Measurements from ENCODE around the gene PTGES.

Gene PTGES

GRCh38 chr9:129740666-129741464 is 12.0 kb downstream of the PTGES start:
- DNase-seq (ENCODE audit: low read depth): no peak

DNA sequence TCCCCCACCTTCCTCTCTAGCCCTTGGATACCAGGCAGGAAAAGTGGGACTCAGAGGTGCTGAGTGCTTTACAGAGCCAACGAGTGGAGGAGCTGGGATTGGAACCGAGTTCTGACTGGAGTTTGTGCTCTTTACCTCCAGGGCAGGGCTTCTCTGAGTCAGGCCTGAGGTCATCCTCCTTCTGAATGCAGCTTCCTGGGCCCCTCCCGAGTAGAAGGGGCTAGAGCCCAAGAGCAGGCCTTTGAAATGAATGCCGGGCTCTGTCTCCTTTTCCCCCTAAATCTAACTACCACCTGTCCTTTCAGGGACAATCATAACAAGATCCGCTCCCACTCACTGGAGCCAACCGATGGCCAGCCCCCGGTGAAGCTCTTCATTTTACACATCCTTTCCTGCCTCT is 12.7 kb downstream of the PTGES start:
- no peak for DNase-seq (ENCODE audit: low read depth)

- DNase-seq (ENCODE audit: low read depth): no peak
These were observed 13.4 kb downstream of the PTGES start for GRCh38 chr9:129739432-129739831.

GRCh38 chr9:129737479-129738274 is 15.2 kb downstream of the PTGES start:
- peak; percentile 82 for DNase-seq (ENCODE audit: low read depth)

- no peak for DNase-seq (ENCODE audit: low read depth)
These were observed 16.5 kb downstream of the PTGES start for GRCh38 chr9:129736334-129736733.

DNA sequence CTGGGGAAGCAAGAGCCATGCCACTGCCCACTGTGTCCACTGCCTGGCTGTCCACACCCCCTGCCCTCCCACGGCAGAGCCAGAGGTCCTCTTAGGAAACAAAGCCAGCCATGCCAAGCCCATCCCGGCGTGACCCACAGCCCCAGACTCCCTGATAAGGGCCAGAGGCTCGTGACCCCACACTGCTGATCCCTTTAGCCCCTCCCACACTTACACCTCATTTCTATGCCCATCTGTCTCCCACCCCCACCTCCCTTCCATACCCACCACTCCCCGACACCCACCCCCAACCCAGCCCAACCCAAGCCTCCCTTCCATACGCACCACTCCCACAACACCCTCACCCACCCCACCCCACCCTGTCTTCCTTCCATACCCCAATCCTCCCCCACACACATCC is 17.3 kb downstream of the PTGES start:
- no peak for DNase-seq (ENCODE audit: low read depth)

DNA sequence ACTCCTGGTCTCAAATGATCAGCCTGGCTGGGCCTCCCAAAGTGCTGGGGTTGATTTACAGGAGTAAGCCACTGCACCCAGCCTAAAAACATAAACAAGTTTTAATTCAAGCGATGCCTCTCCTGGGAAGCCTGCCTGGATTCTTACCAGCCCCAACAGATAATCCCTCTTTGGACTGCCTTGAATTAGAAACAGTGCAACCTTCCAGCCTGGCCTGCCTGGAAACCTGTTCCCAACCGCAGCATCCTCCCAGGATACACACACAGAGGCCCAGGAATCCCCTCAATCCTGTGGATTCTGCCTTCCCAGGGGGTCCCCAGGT is 19.2 kb downstream of the PTGES start:
- DNase-seq (ENCODE audit: low read depth): no peak

DNA sequence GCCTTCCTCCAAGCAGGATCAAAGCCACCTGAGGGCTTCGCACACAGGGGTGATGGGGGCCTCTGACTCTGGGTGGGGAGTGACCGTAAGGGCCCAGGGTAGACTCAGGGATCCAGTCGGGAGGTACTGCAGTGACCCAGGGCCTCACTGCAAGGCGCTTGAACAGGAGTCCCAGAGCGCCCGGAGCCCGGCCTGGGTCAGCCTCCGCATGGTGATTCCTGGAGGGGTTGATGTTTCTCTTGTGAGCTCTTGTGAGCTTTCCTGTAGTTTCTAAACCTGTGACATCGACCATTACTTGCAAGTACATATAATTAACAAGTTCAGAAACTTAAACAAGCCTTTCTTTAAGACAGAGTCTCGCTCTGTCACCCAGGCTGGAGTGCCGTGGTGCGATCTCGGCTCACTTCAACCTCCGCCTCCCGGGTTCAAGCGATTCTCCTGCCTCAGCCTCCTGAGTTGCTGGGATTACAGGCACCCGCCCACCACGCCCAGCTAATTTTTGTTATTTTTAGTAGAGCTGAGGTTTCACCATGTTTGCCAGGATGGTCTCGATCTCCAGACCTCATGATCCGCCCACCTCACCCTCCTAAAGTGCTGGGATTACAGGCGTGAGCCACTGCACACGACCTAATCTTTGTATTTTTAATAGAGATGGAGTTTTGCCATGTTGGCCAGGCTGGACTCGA is 19.8 kb downstream of the PTGES start:
- DNase-seq (ENCODE audit: low read depth): no peak

- no peak for DNase-seq (ENCODE audit: low read depth)
These were observed 20.7 kb downstream of the PTGES start for GRCh38 chr9:129732100-129732499.

GRCh38 chr9:129731477-129732085 is 21.3 kb downstream of the PTGES start:
- no peak for DNase-seq (ENCODE audit: low read depth)

- no peak for DNase-seq (ENCODE audit: low read depth)
These were observed 24.1 kb downstream of the PTGES start for GRCh38 chr9:129728744-129729143.

- peak; percentile 38 for DNase-seq (ENCODE audit: low read depth)
These were observed 26.3 kb downstream of the PTGES start for GRCh38 chr9:129726322-129727160.

DNA sequence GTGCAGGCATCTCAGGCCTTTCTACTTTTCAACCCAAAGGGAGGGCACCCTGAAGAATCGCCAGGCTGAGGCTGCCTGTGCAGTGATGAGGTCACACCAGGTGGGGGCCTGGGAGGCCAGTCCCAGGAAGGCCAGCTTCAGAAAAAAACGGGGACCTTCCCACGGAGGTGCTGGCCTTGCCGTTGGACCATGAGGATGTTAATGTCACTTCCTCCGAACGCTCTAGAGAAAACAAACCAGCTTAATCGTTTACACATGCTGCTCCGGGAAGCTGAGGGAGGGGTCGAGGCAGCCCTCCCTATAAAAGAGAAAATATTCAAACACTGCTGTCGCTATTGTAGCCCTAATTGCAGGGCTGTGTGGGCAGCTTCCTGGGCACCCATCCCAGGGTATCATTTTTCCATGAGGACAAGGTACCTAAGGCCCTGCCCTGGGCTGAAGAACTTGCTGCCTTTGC is 27.0 kb downstream of the PTGES start:
- DNase-seq (ENCODE audit: low read depth): no peak

GRCh38 chr9:129724456-129725190 is 28.2 kb downstream of the PTGES start:
- no peak for DNase-seq (ENCODE audit: low read depth)

- DNase-seq (ENCODE audit: low read depth): no peak
These were observed 29.9 kb downstream of the PTGES start for GRCh38 chr9:129722913-129723312.

DNA sequence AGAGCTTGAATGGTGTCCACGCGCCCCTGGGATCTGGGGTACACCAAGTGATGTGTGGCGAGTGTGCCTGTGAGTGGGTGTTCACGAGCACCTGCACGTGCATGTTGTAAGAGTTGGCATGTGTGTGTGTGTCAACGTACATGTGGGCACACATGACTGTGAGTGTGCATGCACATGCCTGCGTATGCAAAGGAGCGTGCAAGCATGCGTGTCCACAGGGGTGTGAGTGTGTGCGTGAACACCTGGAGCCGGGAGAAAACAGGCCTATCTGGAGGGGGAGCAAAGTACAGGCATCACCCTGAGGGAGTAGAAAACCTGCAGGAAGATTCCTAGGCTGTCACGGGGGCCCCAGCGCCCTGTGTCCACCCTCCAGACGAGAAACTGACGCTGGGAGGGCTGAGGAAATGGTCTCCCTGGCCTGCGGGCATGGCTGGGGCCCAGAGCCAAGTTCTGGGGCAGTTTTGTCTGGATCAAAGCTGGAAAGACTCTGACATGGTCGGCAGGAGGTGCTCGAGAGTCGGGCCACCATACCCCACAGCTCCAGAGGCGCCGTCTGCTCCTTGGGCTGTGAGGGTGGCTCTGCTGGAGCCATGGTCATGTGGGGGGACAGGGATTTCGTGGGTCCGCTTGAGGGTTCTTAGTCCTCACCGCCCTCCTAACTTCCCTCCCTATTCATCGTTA is 31.8 kb downstream of the PTGES start:
- DNase-seq (ENCODE audit: low read depth): no peak

DNA sequence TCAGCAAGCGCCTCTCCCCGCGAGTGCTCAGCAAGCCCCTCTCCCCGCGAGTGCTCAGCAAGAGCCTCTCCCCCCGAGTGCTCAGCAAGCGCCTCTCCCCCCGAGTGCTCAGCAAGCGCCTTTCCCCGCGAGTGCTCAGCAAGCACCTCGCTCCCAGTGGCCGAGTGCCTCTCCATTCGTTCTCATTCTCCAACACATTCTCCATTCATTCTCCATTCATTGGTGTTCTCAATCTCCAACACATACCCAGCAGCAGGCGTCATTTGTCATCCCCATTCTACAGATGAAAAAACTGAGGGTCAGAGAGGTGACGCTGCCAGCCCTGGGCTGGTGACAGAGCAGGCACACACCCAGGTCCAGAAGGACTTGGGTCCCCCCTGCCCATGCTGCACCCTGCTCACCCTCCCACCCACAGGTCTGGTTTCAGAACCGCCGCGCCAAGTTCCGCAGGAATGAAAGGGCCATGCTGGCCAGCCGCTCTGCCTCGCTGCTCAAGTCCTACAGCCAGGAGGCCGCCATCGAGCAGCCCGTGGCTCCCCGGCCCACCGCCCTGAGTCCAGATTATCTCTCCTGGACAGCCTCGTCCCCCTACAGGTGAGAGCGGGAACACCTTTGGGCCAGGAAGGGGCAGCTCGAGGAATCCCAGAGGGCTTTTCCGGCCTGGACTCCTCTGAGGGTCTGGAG is 32.5 kb downstream of the PTGES start:
- DNase-seq (ENCODE audit: low read depth): no peak

DNA sequence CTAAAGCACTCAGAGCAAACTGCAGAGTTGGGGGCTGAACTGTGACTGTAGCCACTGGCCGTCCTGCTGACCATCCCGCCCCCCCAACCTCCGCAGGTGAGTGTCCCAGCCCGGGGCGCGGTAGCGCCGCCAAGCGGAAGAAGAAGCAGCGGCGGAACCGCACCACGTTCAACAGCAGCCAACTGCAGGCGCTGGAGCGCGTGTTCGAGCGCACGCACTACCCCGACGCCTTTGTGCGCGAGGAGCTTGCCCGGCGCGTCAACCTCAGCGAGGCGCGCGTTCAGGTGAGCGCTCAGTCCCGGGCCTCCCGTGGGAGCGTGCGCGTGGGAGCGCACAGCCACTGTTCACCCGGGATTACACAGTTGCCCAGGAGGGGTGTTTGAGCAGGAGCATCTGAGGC is 33.7 kb downstream of the PTGES start:
- no peak for DNase-seq (ENCODE audit: low read depth)

GRCh38 chr9:129718647-129719046 is 34.2 kb downstream of the PTGES start:
- no peak for DNase-seq (ENCODE audit: low read depth)

DNA sequence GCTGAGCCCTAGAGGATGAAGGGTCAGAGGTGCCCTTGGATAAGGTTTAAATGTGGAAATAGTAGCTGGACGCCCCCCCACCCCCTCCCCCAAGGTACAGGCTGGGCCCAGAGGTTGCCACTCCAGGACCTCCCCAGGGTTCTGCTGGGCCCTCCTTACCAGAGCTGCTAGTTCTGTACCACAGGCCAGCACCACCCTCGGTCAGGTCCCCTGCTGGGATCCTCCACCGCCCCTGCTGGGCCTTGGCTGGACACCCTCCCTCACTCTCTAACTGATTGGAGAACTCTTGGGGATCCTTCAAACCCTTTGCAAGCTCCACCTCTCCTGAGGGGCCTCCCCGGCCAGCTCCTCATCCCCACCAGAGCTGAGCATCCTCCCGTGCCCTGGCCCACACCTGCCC is 34.9 kb downstream of the PTGES start:
- DNase-seq (ENCODE audit: low read depth): no peak

All from stimulated activated CD8-positive, alpha-beta memory T cell treated with anti-CD3 and anti-CD28 coated beads, Interleukin-7, amount 100 ng/mL, for 24 hours (primary cell).